Fibroblast of the aortic adventitia (primary cell): ENCODE data around the gene GRK4. TPM values are rescaled to one million over a fixed set of nuclear protein-coding genes. Genes with fewer than 3 reads are reported as not detected.
A peak's percentile ranks its signal among the peaks of the same experiment; 100 is the strongest.

Source experiments
- DNase-seq: peaks from one replicate; pipeline ENCODE4 v3.0.0-alpha.2; 2010; ENCODE audit warnings: low read depth
- H3K4me3 ChIP-seq: 2 replicates; pipeline ENCODE4 v1.5.1; 2011; ENCODE audit warnings: low read depth, mild to moderate bottlenecking, control low read depth, low read length, moderate library complexity
- CTCF ChIP-seq: IDR thresholded peaks from 2 replicates; pipeline ENCODE4 v1.5.1; 2011; ENCODE audit warnings: mild to moderate bottlenecking, low read length, control low read depth, inconsistent platforms; ENCODE audit not compliant: insufficient read depth
- total RNA-seq: library from RNA; depleted of rRNA; stranded (reverse); fragments of >200 nt; gene quantifications from 2 replicates; pipeline ENCODE4 v1.2.3, GENCODE V29; 2012; ENCODE audit warnings: low replicate concordance

Gene GRK4
- total RNA-seq, 1 donor, result 8.6 TPM

- H3K4me3 ChIP-seq, result no peak overlapping the region
- no peak for TF ChIP-seq CTCF
- DNase-seq, result no peak
These were observed 104.2 kb downstream of the GRK4 start for GRCh38 chr4:3067473-3068001.

GRCh38 chr4:3069661-3070199 lies 106.4 kb downstream of the GRK4 start:
- no peak overlapping the region for H3K4me3 ChIP-seq
- TF ChIP-seq CTCF, result no peak
- DNase-seq, result no peak

- no peak for DNase-seq
- TF ChIP-seq CTCF, result no peak
- H3K4me3 ChIP-seq, result no peak overlapping the region
These were observed 107.5 kb downstream of the GRK4 start for GRCh38 chr4:3070709-3071500.

DNA sequence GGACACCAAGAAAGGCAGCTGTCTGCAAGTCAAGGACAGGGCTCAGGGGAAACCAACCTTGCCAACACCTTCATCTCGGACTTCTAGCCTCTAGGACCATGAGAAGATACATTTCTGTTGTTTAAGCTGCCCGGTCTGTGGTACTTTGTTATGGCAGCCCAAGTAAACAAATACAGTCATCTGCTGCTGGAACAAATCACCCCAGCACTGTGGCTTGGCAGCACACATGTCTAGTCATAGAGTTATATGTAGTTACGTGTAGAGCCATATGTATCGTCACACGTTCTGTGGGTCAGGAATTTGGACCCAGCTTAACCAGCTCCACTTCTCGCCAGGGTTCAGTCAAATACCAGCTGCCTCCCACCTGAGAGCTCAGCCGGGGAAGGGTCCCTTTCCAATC lies 108.4 kb downstream of the GRK4 start:
- DNase-seq, result peak; percentile 43
- no peak overlapping the region for H3K4me3 ChIP-seq
- TF ChIP-seq CTCF, result no peak

DNA sequence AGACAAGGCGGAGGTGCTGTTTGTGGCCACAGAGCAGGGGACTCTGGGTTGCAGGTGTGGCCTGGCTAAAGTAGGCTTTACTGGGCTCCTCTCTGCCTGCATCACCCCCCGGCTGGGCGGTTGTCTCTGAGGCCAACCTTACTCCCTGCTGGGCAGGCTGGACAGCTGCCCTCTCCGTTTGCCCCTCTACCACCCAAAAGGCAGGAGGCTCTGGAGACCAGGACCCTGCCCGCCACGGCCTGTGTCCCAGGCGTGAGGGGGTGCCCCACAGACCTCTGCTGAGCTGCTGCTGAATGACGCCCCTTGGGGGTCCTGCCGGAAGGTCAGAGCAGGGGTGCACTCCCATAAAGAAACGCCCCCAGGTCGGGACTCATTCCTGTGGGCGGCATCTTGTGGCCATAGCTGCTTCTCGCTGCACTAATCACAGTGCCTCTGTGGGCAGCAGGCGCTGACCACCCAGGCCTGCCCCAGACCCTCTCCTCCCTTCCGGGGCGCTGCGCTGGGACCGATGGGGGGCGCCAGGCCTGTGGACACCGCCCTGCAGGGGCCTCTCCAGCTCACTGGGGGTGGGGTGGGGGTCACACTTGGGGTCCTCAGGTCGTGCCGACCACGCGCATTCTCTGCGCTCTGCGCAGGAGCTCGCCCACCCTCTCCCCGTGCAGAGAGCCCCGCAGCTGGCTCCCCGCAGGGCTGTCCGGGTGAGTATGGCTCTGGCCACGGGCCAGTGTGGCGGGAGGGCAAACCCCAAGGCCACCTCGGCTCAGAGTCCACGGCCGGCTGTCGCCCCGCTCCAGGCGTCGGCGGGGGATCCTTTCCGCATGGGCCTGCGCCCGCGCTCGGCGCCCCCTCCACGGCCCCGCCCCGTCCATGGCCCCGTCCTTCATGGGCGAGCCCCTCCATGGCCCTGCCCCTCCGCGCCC lies 110.0 kb downstream of the GRK4 start:
- DNase-seq, result no peak
- H3K4me3 ChIP-seq, result peak overlapping the region; percentile 77
- no peak for TF ChIP-seq CTCF

GRCh38 chr4:3074078-3074845 lies 110.9 kb downstream of the GRK4 start, which contains the start of the genes HTT and HTT-AS:
Gene HTT (plus strand): TSS chr4:3074681. CDS start chr4:3074826, 145 bp downstream.
Gene HTT-AS (minus strand): TSS chr4:3074538.
- peak; percentile 93 for DNase-seq
- TF ChIP-seq CTCF, result peak; percentile 19
- peak within 1 kb of the TSS; percentile 89 for H3K4me3 ChIP-seq
